K562 (cell line): Measurements from ENCODE around the gene DAPK1. TPM values are rescaled to one million over a fixed set of nuclear protein-coding genes. Genes with fewer than 3 reads are reported as not detected.

ENCODE experiments used
- IRF2 ChIP-seq: sonication (generic); formaldehyde crosslinking; IDR thresholded peaks from 2 replicates; pipeline ENCODE4 v1.8.1; 2022; ENCODE audit warnings: mild to moderate bottlenecking, missing genetic modification reagents
- JUND ChIP-seq, 2 experiments: IDR thresholded peaks; 2 replicates in 1 of 2; 3 replicates in 1 of 2; pipeline ENCODE4 v1.6.1; 2011; ENCODE audit warnings: borderline replicate concordance in 2 of 2, low read depth in 2 of 2, low read length in 2 of 2, improper control_type of control experiment in 1 of 2, missing biosample characterization in 1 of 2, missing genetic modification characterization in 1 of 2, missing genetic modification reagents in 1 of 2
- KDM5B ChIP-seq: fragments of 200-600 bp; sonication (generic); IDR thresholded peaks from 2 replicates; pipeline ENCODE4 v1.6.1; 2012; ENCODE audit warnings: low read depth, mild to moderate bottlenecking, moderate library complexity, low read length, control low read depth, inconsistent platforms; ENCODE audit not compliant: insufficient replicate concordance
- MTA1 ChIP-seq: fragments of 450-650 bp; IDR thresholded peaks from 2 replicates; pipeline ENCODE4 v1.6.1; 2017; ENCODE audit warnings: borderline replicate concordance
- POLR2H ChIP-seq: IDR thresholded peaks from 2 replicates; pipeline ENCODE4 v1.6.1; 2016; ENCODE audit warnings: missing genetic modification characterization, low read depth, mild to moderate bottlenecking, control low read depth, missing compliant biosample characterization, moderate library complexity
- RBM17 ChIP-seq: fragments of 200-400 bp; formaldehyde crosslinking; IDR thresholded peaks from 2 replicates; pipeline ENCODE4 v1.6.1; 2017; ENCODE audit warnings: low read depth, mild to moderate bottlenecking, low read length, borderline replicate concordance
- SOX6 ChIP-seq: fragments of 450-650 bp; IDR thresholded peaks from 2 replicates; pipeline ENCODE4 v1.6.1; 2014; ENCODE audit warnings: mild to moderate bottlenecking
- ZNF12 ChIP-seq: sonication (generic); formaldehyde crosslinking; IDR thresholded peaks from 2 replicates; pipeline ENCODE4 v1.4.0; 2020; ENCODE audit warnings: mild to moderate bottlenecking, missing genetic modification reagents
- ZNF224 ChIP-seq: sonication (generic); formaldehyde crosslinking; IDR thresholded peaks from 2 replicates; pipeline ENCODE4 v1.8.0; 2022; ENCODE audit warnings: mild to moderate bottlenecking, missing genetic modification reagents
- ZNF431 ChIP-seq: sonication (generic); formaldehyde crosslinking; IDR thresholded peaks from 2 replicates; pipeline ENCODE4 v1.8.0; 2022; ENCODE audit warnings: mild to moderate bottlenecking, missing genetic modification reagents
- polyA plus RNA-seq, 8 experiments: library from polyadenylated mRNA; depleted of rRNA in 4 of 8; stranded (reverse) in 5 of 8; unstranded in 3 of 8; fragments of >200 nt; fragmentation: Nextera tagmentation in 2 of 8; fragmentation: Illumina TruSeq in 1 of 8; extraction: Ambion mirVana in 2 of 8; extraction: Trizol in 1 of 8; gene quantifications; 2 replicates each; pipeline versions ENCODE4 v1.2.1 to v1.2.3, GENCODE V29; 2011 to 2014; ENCODE audit warnings: inconsistent platforms in 1 of 8, missing spikeins in 1 of 8
- total RNA-seq, 7 experiments: library from RNA; depleted of rRNA in 6 of 7; stranded (reverse); fragments of >200 nt in 6 of 7; fragmentation: Illumina TruSeq in 2 of 7; extraction: Trizol in 2 of 7; gene quantifications; 2 replicates each; pipeline versions ENCODE4 v1.2.1 to v1.2.3, GENCODE V29; 2011 to 2021; ENCODE audit warnings: low replicate concordance in 1 of 7
- TF ChIP-seq, protein P1 (sequence below): sonication (generic); formaldehyde crosslinking; IDR thresholded peaks from 2 replicates; pipeline ENCODE4 v1.8.0; 2022; ENCODE audit warnings: missing genetic modification reagents, mild to moderate bottlenecking, borderline replicate concordance
- TF ChIP-seq, protein P2 (sequence below): fragments of 250-450 bp; sonication (Bioruptor Pico); IDR thresholded peaks from 2 replicates; pipeline ENCODE4 v1.5.0; 2020; ENCODE audit warnings: mild to moderate bottlenecking
- TF ChIP-seq, protein P3 (sequence below): sonication (generic); formaldehyde crosslinking; IDR thresholded peaks from 2 replicates; pipeline ENCODE4 v1.8.0; 2022; ENCODE audit warnings: mild to moderate bottlenecking, missing genetic modification reagents
- TF ChIP-seq, protein P4 (sequence below): sonication (generic); formaldehyde crosslinking; IDR thresholded peaks from 2 replicates; pipeline ENCODE4 v1.5.0; 2020; ENCODE audit warnings: missing genetic modification reagents
- TF ChIP-seq, protein P5 (sequence below): fragments of 200-800 bp; sonication (Bioruptor generic); IDR thresholded peaks from 2 replicates; pipeline ENCODE4 v1.6.1; 2017; ENCODE audit warnings: missing genetic modification characterization, missing compliant biosample characterization

The DAPK1 gene
- total and polyA plus RNA-seq, 9 of the 15 experiments (the other 6 are each of a cell fraction or from before 2014, with no cell fraction given) = 1.7 to 26.4 (median 15.8) TPM

DNA sequence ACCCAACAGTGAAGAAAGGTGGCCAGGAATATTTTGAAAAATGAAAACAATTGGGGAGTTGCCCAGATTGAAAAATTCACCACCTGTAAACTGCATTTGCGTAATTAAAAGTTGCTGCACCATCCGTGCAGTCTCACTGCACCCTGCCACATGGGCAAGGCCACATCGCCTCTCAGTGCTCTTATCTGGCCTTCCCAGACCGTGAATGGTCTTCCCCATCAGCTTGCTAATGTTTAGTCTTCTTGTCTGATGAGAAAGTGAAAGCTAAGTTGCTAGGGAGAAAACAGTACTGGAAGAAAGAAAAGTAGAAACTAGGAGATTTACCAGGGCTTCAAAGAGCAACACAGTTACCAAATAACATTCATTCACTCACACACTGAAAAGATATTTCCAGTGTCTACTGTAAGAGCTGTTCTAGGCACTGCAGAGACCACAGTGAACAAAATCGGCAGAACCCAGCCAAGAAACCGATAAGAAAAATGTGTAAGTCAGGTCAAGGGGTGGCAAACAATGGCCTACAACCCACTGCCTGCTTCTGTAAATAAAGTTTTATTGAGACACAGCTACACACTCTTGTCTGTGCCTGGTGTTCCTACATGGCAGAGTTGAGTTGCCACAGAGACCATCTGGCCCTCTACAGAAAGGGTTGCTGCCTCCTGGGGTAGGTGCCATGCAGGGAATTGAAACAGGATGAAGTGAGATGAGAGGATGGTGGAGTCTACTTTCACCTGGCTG lies 177.1 kb downstream of the DAPK1 start (continued):
- TF ChIP-seq, protein P1, sequence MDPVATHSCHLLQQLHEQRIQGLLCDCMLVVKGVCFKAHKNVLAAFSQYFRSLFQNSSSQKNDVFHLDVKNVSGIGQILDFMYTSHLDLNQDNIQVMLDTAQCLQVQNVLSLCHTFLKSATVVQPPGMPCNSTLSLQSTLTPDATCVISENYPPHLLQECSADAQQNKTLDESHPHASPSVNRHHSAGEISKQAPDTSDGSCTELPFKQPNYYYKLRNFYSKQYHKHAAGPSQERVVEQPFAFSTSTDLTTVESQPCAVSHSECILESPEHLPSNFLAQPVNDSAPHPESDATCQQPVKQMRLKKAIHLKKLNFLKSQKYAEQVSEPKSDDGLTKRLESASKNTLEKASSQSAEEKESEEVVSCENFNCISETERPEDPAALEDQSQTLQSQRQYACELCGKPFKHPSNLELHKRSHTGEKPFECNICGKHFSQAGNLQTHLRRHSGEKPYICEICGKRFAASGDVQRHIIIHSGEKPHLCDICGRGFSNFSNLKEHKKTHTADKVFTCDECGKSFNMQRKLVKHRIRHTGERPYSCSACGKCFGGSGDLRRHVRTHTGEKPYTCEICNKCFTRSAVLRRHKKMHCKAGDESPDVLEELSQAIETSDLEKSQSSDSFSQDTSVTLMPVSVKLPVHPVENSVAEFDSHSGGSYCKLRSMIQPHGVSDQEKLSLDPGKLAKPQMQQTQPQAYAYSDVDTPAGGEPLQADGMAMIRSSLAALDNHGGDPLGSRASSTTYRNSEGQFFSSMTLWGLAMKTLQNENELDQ = no peak
- no peak for TF ChIP-seq MTA1
- TF ChIP-seq JUND (IDR thresholded peaks at IDR 0.05; ENCODE audit: borderline replicate concordance, low read depth, low read length) = peak; percentile 45; the same call in 1 of the 2 replicates
- TF ChIP-seq JUND (tag; IDR thresholded peaks at IDR 0.05; ENCODE audit: borderline replicate concordance, low read depth, low read length) = no peak; the same call in 2 of the 3 replicates
- TF ChIP-seq RBM17 = no peak
- no peak for TF ChIP-seq IRF2 (CRISPR knock-in tag)
- TF ChIP-seq POLR2H (tag) = no peak
- TF ChIP-seq, protein P2, sequence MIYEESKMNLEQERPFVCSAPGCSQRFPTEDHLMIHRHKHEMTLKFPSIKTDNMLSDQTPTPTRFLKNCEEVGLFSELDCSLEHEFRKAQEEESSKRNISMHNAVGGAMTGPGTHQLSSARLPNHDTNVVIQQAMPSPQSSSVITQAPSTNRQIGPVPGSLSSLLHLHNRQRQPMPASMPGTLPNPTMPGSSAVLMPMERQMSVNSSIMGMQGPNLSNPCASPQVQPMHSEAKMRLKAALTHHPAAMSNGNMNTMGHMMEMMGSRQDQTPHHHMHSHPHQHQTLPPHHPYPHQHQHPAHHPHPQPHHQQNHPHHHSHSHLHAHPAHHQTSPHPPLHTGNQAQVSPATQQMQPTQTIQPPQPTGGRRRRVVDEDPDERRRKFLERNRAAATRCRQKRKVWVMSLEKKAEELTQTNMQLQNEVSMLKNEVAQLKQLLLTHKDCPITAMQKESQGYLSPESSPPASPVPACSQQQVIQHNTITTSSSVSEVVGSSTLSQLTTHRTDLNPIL (CRISPR knock-in tag) = no peak
- no peak for TF ChIP-seq ZNF431 (CRISPR knock-in tag)
- TF ChIP-seq, protein P3, sequence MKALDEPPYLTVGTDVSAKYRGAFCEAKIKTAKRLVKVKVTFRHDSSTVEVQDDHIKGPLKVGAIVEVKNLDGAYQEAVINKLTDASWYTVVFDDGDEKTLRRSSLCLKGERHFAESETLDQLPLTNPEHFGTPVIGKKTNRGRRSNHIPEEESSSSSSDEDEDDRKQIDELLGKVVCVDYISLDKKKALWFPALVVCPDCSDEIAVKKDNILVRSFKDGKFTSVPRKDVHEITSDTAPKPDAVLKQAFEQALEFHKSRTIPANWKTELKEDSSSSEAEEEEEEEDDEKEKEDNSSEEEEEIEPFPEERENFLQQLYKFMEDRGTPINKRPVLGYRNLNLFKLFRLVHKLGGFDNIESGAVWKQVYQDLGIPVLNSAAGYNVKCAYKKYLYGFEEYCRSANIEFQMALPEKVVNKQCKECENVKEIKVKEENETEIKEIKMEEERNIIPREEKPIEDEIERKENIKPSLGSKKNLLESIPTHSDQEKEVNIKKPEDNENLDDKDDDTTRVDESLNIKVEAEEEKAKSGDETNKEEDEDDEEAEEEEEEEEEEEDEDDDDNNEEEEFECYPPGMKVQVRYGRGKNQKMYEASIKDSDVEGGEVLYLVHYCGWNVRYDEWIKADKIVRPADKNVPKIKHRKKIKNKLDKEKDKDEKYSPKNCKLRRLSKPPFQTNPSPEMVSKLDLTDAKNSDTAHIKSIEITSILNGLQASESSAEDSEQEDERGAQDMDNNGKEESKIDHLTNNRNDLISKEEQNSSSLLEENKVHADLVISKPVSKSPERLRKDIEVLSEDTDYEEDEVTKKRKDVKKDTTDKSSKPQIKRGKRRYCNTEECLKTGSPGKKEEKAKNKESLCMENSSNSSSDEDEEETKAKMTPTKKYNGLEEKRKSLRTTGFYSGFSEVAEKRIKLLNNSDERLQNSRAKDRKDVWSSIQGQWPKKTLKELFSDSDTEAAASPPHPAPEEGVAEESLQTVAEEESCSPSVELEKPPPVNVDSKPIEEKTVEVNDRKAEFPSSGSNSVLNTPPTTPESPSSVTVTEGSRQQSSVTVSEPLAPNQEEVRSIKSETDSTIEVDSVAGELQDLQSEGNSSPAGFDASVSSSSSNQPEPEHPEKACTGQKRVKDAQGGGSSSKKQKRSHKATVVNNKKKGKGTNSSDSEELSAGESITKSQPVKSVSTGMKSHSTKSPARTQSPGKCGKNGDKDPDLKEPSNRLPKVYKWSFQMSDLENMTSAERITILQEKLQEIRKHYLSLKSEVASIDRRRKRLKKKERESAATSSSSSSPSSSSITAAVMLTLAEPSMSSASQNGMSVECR (CRISPR knock-in tag) = no peak
- TF ChIP-seq, protein P4, sequence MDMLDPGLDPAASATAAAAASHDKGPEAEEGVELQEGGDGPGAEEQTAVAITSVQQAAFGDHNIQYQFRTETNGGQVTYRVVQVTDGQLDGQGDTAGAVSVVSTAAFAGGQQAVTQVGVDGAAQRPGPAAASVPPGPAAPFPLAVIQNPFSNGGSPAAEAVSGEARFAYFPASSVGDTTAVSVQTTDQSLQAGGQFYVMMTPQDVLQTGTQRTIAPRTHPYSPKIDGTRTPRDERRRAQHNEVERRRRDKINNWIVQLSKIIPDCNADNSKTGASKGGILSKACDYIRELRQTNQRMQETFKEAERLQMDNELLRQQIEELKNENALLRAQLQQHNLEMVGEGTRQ (CRISPR knock-in tag) = no peak
- TF ChIP-seq, protein P5, sequence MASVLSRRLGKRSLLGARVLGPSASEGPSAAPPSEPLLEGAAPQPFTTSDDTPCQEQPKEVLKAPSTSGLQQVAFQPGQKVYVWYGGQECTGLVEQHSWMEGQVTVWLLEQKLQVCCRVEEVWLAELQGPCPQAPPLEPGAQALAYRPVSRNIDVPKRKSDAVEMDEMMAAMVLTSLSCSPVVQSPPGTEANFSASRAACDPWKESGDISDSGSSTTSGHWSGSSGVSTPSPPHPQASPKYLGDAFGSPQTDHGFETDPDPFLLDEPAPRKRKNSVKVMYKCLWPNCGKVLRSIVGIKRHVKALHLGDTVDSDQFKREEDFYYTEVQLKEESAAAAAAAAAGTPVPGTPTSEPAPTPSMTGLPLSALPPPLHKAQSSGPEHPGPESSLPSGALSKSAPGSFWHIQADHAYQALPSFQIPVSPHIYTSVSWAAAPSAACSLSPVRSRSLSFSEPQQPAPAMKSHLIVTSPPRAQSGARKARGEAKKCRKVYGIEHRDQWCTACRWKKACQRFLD (CRISPR knock-in tag) = no peak
- peak; percentile 61 for TF ChIP-seq SOX6
- no peak for TF ChIP-seq ZNF224 (CRISPR knock-in tag)
- TF ChIP-seq KDM5B = no peak
- TF ChIP-seq ZNF12 = no peak
